Measurements from ENCODE around the gene LMO7.
A peak's percentile ranks its signal among the peaks of the same experiment; 100 is the strongest.
"Not testable (repeated sequence)": the region's sequence is repeated elsewhere in the genome, so short reads cannot be mapped to it uniquely, and the experiment has no call there.

LMO7 gene

GRCh38 chr13:75726306-75726705, 90.2 kb downstream of the LMO7 start:
- no peak for TF ChIP-seq CTCF (IDR thresholded peaks at IDR 0.05; ENCODE audit: insufficient read depth, low read depth, low read length, missing control alignments)
- DNase-seq (ENCODE audit: low read depth): no peak
- H3K4me3 ChIP-seq (ENCODE audit: low read depth, low read length): no peak overlapping the region

- H3K4me3 ChIP-seq (ENCODE audit: low read depth, low read length); DNase-seq (ENCODE audit: low read depth): not testable (repeated sequence)
Observed at GRCh38 chr13:75733113-75733512, 97.0 kb downstream of the LMO7 start.

DNA sequence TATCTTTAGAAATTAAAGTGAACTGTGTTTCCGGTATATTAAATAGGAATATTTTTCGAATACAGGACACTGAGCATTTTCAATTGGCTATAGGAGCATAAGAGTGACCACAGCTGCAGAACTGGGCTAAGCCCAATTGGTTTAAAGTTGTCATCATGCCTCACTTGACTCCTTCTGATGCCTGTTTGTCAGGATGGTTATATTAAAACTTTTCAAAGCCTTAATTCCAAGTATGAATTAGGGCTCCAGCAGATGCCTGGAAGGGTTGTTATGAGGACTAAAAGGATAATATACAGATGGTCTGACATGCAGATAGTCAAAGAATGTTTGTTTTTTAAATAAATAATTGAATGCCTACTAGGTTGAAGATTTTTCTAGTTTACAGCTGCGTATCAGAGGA, 100.0 kb downstream of the LMO7 start:
- no peak for DNase-seq (ENCODE audit: low read depth)
- TF ChIP-seq CTCF (IDR thresholded peaks at IDR 0.05; ENCODE audit: insufficient read depth, low read depth, low read length, missing control alignments): no peak

GRCh38 chr13:75738841-75739240, 102.7 kb downstream of the LMO7 start:
- H3K4me3 ChIP-seq (ENCODE audit: low read depth, low read length): no peak overlapping the region
- no peak for TF ChIP-seq CTCF (IDR thresholded peaks at IDR 0.05; ENCODE audit: insufficient read depth, low read depth, low read length, missing control alignments)
- no peak for DNase-seq (ENCODE audit: low read depth)

More for the DNA sequence above, 100.0 kb downstream of the LMO7 start:
- no peak overlapping the region for H3K4me3 ChIP-seq (ENCODE audit: low read depth, low read length)

DNA sequence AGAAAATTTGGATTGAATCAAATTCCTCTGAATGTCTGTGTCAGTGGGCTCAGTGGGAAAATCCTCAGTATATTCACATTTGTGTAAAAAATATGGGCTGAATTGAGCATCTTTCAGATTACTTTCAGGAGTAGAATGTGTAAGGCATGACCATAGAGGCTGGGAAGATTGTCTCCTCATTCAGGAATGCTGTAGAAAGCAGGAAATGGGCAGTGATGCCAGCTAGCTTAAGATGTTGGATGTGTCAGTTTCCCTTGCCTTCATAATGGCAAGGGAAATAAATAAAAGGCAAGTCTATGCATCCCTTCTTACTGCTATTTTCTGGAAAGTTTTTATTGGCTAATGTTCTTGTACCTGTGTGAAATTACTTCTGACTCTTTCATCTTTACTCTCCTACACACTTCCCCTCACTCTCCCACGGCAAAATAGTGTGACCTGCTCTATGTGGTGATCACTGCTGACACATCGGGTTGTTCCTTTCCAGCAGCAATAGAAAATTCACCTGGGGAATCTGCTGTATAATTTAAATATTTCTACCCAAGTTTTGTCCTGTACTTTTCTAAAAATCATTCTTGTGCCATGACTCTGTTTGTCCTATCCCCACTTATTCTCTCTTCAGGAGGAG, 103.2 kb downstream of the LMO7 start:
- TF ChIP-seq CTCF (IDR thresholded peaks at IDR 0.05; ENCODE audit: insufficient read depth, low read depth, low read length, missing control alignments): no peak
- peak; percentile 41 for DNase-seq (ENCODE audit: low read depth)
- no peak overlapping the region for H3K4me3 ChIP-seq (ENCODE audit: low read depth, low read length)

GRCh38 chr13:75740031-75740430, 103.9 kb downstream of the LMO7 start:
- H3K4me3 ChIP-seq (ENCODE audit: low read depth, low read length): no peak overlapping the region
- no peak for TF ChIP-seq CTCF (IDR thresholded peaks at IDR 0.05; ENCODE audit: insufficient read depth, low read depth, low read length, missing control alignments)
- no peak for DNase-seq (ENCODE audit: low read depth)

- not testable (repeated sequence) for H3K4me3 ChIP-seq (ENCODE audit: low read depth, low read length)
Observed at GRCh38 chr13:75743072-75743471, 106.9 kb downstream of the LMO7 start.

GRCh38 chr13:75744127-75744526, 108.0 kb downstream of the LMO7 start:
- no peak for DNase-seq (ENCODE audit: low read depth)
- no peak for TF ChIP-seq CTCF (IDR thresholded peaks at IDR 0.05; ENCODE audit: insufficient read depth, low read depth, low read length, missing control alignments)

More at GRCh38 chr13:75743072-75743471, 106.9 kb downstream of the LMO7 start:
- not testable (repeated sequence) for DNase-seq (ENCODE audit: low read depth)

More at GRCh38 chr13:75744127-75744526, 108.0 kb downstream of the LMO7 start:
- no peak overlapping the region for H3K4me3 ChIP-seq (ENCODE audit: low read depth, low read length)

All from GM12865 (cell line).